A549 (cell line): ENCODE data around the gene THRA. TPM values are rescaled to one million over a fixed set of nuclear protein-coding genes. Genes with fewer than 3 reads are reported as not detected.

Experiments
- ATAC-seq, 2 experiments: fragments of 200-7000 bp in 1 of 2; fragments of >200 bp in 1 of 2; cut with Nextera tagmentation in 1 of 2; cut with Tn5 transposase in 1 of 2; 3 replicates each; pipeline versions ENCODE4 v1.8.0 to v1.9.1; 2018 to 2020; ENCODE audit warnings: mild to moderate bottlenecking in 1 of 2, moderate library complexity in 1 of 2
- CTCF ChIA-PET: fragments of 300-600 bp; sonication (Branson Sonifier 250); formaldehyde crosslinking; extraction: SDS; loops from one replicate; lab custom pipeline; 2021; ENCODE audit warnings: antibody characterized with exemption, inconsistent platforms; lab: Yijun Ruan, JAX
- POLR2A ChIA-PET: fragments of 350-600 bp; formaldehyde crosslinking; extraction: SDS; loops from one replicate; lab custom pipeline; 2021; ENCODE audit warnings: antibody characterized with exemption, inconsistent platforms; lab: Yijun Ruan, JAX
- DNase-seq, 2 experiments: peaks; one replicate each; pipeline versions ENCODE4 v3.0.0 to v3.0.0-alpha.2; 2011 to 2016; ENCODE audit warnings: low read depth in 1 of 2, low spot score in 1 of 2
- FAIRE-seq: peaks from 2 replicates; lab custom pipeline; 2011; peaks lifted over from hg19 to GRCh38; lab: Jason Lieb, UNC
- H3K27ac ChIP-seq, 2 experiments: fragments of >200 bp; sonication (Bioruptor Twin); formaldehyde crosslinking; 3 replicates each; pipeline ENCODE4 v1.5.1; 2016 to 2017
- H3K4me1 ChIP-seq: fragments of >200 bp; sonication (Bioruptor Twin); formaldehyde crosslinking; 3 replicates; pipeline ENCODE4 v1.6.1; 2016
- H3K4me2 ChIP-seq: fragments of >200 bp; sonication (Bioruptor Twin); formaldehyde crosslinking; 3 replicates; pipeline ENCODE4 v1.6.1; 2016
- H3K4me3 ChIP-seq: fragments of >200 bp; sonication (Bioruptor Twin); formaldehyde crosslinking; 3 replicates; pipeline ENCODE4 v1.5.1; 2016
- H3K9me3 ChIP-seq: fragments of >200 bp; sonication (Bioruptor Twin); formaldehyde crosslinking; 3 replicates; pipeline ENCODE4 v1.6.1; 2016
- ATOH8 ChIP-seq: fragments of 250-450 bp; sonication (Bioruptor Pico); IDR thresholded peaks from 2 replicates; pipeline ENCODE4 v1.5.0; 2020; ENCODE audit warnings: low read depth, mild to moderate bottlenecking, moderate library complexity
- FOSB ChIP-seq: fragments of 250-450 bp; sonication (Bioruptor Pico); IDR thresholded peaks from 2 replicates; pipeline ENCODE4 v1.5.0; 2020; ENCODE audit warnings: mild to moderate bottlenecking, moderate library complexity
- HEYL ChIP-seq: fragments of 250-450 bp; sonication (Bioruptor Pico); IDR thresholded peaks from 2 replicates; pipeline ENCODE4 v1.8.0; 2021; ENCODE audit warnings: mild to moderate bottlenecking, moderate library complexity
- HMGXB4 ChIP-seq: fragments of 250-450 bp; sonication (Bioruptor Pico); IDR thresholded peaks from 2 replicates; pipeline ENCODE4 v1.5.0; 2021; ENCODE audit warnings: mild to moderate bottlenecking, moderate library complexity, borderline replicate concordance
- HOXA7 ChIP-seq: fragments of 250-450 bp; sonication (Bioruptor Pico); IDR thresholded peaks from 2 replicates; pipeline ENCODE4 v1.5.0; 2020; ENCODE audit warnings: mild to moderate bottlenecking, moderate library complexity
- KDM1A ChIP-seq: fragments of 200-600 bp; sonication (generic); IDR thresholded peaks from 2 replicates; pipeline ENCODE4 v1.6.1; 2016; ENCODE audit warnings: low read depth, mild to moderate bottlenecking
- MAFK ChIP-seq: fragments of 450-650 bp; IDR thresholded peaks from 2 replicates; pipeline ENCODE4 v1.6.1; 2014; ENCODE audit not compliant: partially characterized antibody
- RAD21 ChIP-seq, 2 experiments: fragments of >200 bp in 1 of 2; sonication (Bioruptor Twin) in 1 of 2; formaldehyde crosslinking in 1 of 2; IDR thresholded peaks in 1 of 2; conservative IDR thresholded peaks in 1 of 2; 2 replicates in 1 of 2; 3 replicates in 1 of 2; pipeline ENCODE4 v1.6.1; 2012 to 2018; ENCODE audit warnings: inconsistent platforms in 1 of 2
- RARB ChIP-seq: fragments of 250-450 bp; sonication (Bioruptor Pico); IDR thresholded peaks from 2 replicates; pipeline ENCODE4 v1.8.0; 2021; ENCODE audit warnings: mild to moderate bottlenecking, moderate library complexity
- REST ChIP-seq: fragments of 200-600 bp; sonication (generic); IDR thresholded peaks from 2 replicates; pipeline ENCODE4 v1.6.1; 2016; ENCODE audit warnings: antibody characterized with exemption, mild to moderate bottlenecking, moderate library complexity
- RFX5 ChIP-seq: fragments of 450-650 bp; IDR thresholded peaks from 2 replicates; pipeline ENCODE4 v1.7.1; 2014; ENCODE audit warnings: antibody characterized with exemption, mild to moderate bottlenecking, moderate library complexity
- TFCP2L1 ChIP-seq: fragments of 250-450 bp; sonication (Bioruptor Pico); IDR thresholded peaks from 2 replicates; pipeline ENCODE4 v1.5.0; 2021; ENCODE audit warnings: mild to moderate bottlenecking
- ZFP36 ChIP-seq: fragments of 450-650 bp; IDR thresholded peaks from 2 replicates; pipeline ENCODE4 v1.6.1; 2014; ENCODE audit warnings: borderline replicate concordance; ENCODE audit not compliant: partially characterized antibody
- WGBS: methylation state at CpG from one replicate; pipeline ENCODE4 v1.1.6; 2017; ENCODE audit errors: missing lambda C conversion rate; 5-methylcytosine and 5-hydroxymethylcytosine counted together
- polyA plus RNA-seq, 4 experiments: library from polyadenylated mRNA; depleted of rRNA in 3 of 4; stranded (reverse); fragments of >200 nt; fragmentation: RNase III in 1 of 4; extraction: RNeasy Plus Mini Kit Qiagen cat#74134 plus additional on column Dnase treatment in 1 of 4; gene quantifications; 2 replicates in 3 of 4; 3 replicates in 1 of 4; pipeline ENCODE4 v1.2.3, GENCODE V29; 2011 to 2017

The THRA gene
- polyA plus RNA-seq, 2 of the 4 experiments (the other 2 are of a cell fraction), result 20.1 to 22.5 TPM

- no peak for TF ChIP-seq REST
- TF ChIP-seq RAD21 (conservative IDR thresholded peaks at IDR 0.05 in 1 of 2, IDR thresholded peaks at IDR 0.05 in 1 of 2), result no peak
- no peak for TF ChIP-seq ZFP36
- no peak for TF ChIP-seq KDM1A
- no peak for TF ChIP-seq RFX5
- no peak for TF ChIP-seq TFCP2L1 (CRISPR knock-in tag)
- TF ChIP-seq ATOH8 (CRISPR knock-in tag), result no peak
- no peak for TF ChIP-seq RARB (CRISPR knock-in tag)
- no peak for TF ChIP-seq HEYL (CRISPR knock-in tag)
- no peak for TF ChIP-seq FOSB
- TF ChIP-seq HOXA7 (CRISPR knock-in tag), result no peak
- no peak for TF ChIP-seq HMGXB4 (CRISPR knock-in tag)
Observed at GRCh38 chr17:40063187-40063771, 514 bp downstream of the THRA start (continued).

- DNase-seq, result no peak
- H3K4me3 ChIP-seq, result peak overlapping the region; percentile 98
- peaks cover 48% of the 10 kb centered on the region for H3K4me1 ChIP-seq
- no peak for ATAC-seq
- ChIA-PET CTCF (interaction anchor here (0.6 to 34.4 kb wide), 18 partner anchors 10 to 105 kb away, joined by 3 to 919 read pairs (median 7); partner anchors contain the start of genes CSF3, MED24, MSL1 and NR1D1), POLR2A (interaction anchor here (1.2 to 2.3 kb wide), 4 partner anchors 10 to 49 kb away, joined by 5 to 16 read pairs (median 8); partner anchors contain the start of genes MED24 and NR1D1)
- no peak for FAIRE-seq
- peak overlapping the region; percentile 97 for H3K4me2 ChIP-seq
- no peaks in the 10 kb centered on the region for H3K9me3 ChIP-seq
- TF ChIP-seq ZFP36 (no peak), MAFK (peak; percentile 24)
- peak overlapping the region; percentile 92 to 98 for H3K27ac ChIP-seq
- 60% methylated on average over 9 of the region's 10 CpGs for WGBS
Observed at GRCh38 chr17:40063901-40064531, 1.3 kb downstream of the THRA start.
